Measurements from ENCODE around the gene KIF1B. TPM values are rescaled to one million over a fixed set of nuclear protein-coding genes. Genes with fewer than 3 reads are reported as not detected.
"Not testable (repeated sequence)": the region's sequence is repeated elsewhere in the genome, so short reads cannot be mapped to it uniquely, and the experiment has no call there.

KIF1B gene
- total RNA-seq, 1 donor from 2014 or later, result 67.7 TPM

DNA sequence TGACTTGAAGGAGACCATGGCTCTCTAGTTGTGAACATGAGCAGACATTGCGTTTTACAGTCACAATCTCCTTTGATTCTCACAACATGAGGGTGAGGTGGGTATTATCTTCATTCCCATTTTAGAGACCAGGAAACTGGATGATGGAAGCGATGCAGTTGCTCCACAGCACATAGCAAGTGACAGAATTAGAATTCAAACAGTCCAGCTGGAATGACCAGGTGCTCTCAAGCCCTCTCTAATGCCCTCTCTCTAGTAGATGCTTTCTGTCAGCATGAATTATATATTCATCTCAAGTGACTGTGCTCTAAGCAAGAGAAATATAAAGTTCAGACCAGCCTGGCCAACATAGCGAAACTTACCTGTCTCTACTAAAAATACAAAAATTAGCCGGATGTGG, 9.8 kb upstream of the KIF1B start:
- Mint-ChIP-seq H3K27me3 (ENCODE audit: low read depth) (no peaks in the 10 kb centered on the region), H3K9me3 (no peaks in the 10 kb centered on the region), H3K4me3 (no peak overlapping the region), H3K36me3 (no peaks in the 10 kb centered on the region), H3K4me1 (no peaks in the 10 kb centered on the region), H3K27ac (no peak overlapping the region)
- DNase-seq (ENCODE audit: low spot score in 2 of 2, unreplicated experiment in 2 of 2), result no peak
- TF ChIP-seq, protein P1, sequence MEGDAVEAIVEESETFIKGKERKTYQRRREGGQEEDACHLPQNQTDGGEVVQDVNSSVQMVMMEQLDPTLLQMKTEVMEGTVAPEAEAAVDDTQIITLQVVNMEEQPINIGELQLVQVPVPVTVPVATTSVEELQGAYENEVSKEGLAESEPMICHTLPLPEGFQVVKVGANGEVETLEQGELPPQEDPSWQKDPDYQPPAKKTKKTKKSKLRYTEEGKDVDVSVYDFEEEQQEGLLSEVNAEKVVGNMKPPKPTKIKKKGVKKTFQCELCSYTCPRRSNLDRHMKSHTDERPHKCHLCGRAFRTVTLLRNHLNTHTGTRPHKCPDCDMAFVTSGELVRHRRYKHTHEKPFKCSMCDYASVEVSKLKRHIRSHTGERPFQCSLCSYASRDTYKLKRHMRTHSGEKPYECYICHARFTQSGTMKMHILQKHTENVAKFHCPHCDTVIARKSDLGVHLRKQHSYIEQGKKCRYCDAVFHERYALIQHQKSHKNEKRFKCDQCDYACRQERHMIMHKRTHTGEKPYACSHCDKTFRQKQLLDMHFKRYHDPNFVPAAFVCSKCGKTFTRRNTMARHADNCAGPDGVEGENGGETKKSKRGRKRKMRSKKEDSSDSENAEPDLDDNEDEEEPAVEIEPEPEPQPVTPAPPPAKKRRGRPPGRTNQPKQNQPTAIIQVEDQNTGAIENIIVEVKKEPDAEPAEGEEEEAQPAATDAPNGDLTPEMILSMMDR (IDR thresholded peaks at IDR 0.05; ENCODE audit: unreplicated experiment), result no peak

DNA sequence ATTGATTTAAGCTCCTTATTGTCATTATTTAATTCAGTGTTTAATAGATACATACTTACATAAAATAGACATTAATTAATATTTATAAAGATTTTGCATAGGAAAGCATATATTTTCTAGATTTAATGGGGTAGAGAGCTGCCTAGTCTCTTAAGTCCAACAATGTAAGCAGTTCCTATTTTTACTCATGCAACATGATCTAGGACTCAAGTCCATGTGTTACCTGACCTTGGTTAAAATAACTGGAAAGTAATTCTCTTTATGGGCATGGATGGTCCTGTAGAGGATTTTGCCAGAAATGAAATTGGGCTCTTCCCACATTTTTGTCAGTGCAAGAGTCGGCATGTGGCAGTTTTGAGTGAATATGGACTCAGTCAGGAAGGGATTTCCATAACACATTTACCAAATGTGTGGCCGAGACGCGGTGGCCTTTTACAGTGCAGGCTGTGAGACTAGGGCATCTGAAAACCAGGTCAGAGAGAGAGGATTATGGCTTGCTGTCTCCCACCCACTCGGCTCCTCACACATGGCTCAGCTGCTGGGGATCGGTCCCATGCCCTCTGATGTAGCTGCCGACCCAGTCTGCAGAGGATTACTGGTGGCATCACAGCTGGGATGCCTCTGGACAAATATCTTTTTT, 6.2 kb upstream of the KIF1B start:
- TF ChIP-seq, protein P1 (IDR thresholded peaks at IDR 0.05; ENCODE audit: unreplicated experiment), result no peak
- no peaks in the 10 kb centered on the region for H3K9me3 Mint-ChIP-seq
- H3K27me3 Mint-ChIP-seq (ENCODE audit: low read depth), result no peaks in the 10 kb centered on the region
- no peaks in the 10 kb centered on the region for H3K36me3 Mint-ChIP-seq
- DNase-seq (ENCODE audit: low spot score in 2 of 2, unreplicated experiment in 2 of 2), result no peak
- H3K4me3 Mint-ChIP-seq, result no peak overlapping the region
- peaks cover under 1% of the 10 kb centered on the region for H3K4me1 Mint-ChIP-seq
- no peak overlapping the region for H3K27ac Mint-ChIP-seq

DNA sequence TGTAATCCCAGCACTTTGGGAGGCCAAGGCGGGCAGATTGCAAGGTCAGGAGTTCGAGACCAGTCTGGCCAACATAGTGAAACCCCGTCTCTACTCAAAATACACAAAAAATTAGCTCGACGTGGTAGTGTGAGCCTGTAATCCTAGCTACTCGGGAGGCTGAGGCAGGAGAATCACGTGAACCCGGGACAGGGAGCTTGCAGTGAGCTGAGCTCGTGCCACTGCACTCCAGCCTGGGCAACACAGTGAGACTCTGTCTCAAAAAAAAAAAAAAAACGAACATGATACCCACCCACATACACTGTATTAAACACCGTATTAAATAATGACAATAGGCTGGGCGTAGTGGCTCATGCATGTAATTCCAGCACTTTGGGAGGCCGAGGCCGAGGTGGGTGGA, 5.2 kb upstream of the KIF1B start:
- not testable (repeated sequence) for H3K4me3 Mint-ChIP-seq; H3K27ac Mint-ChIP-seq; H3K4me1 Mint-ChIP-seq; H3K36me3 Mint-ChIP-seq; H3K9me3 Mint-ChIP-seq; DNase-seq (ENCODE audit: low spot score in 2 of 2, unreplicated experiment in 2 of 2); H3K27me3 Mint-ChIP-seq (ENCODE audit: low read depth)

DNA sequence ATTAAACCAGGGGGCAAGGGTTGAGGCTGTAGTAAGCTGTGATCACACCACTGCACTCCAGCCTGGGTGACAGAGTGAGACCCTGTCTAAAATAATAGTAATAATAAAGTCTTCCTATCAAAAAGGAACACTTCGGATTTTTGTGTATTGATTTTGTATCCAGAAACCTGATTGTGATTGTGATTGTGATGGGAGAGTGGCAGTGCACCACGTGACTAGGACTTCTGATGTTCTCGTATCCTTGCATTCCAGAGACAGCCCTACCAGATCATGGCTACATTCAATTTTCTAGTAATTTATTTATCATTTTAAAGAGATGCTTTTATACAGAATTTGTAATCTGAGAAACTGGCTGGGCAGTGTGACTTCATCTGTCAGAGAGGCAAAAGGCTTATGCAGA, 2.6 kb upstream of the KIF1B start:
- Mint-ChIP-seq H3K9me3 (no peaks in the 10 kb centered on the region), H3K27me3 (ENCODE audit: low read depth) (no peaks in the 10 kb centered on the region), H3K4me1 (peaks cover 19% of the 10 kb centered on the region), H3K4me3 (no peak overlapping the region), H3K36me3 (no peaks in the 10 kb centered on the region), H3K27ac (no peak overlapping the region)
- TF ChIP-seq, protein P1 (IDR thresholded peaks at IDR 0.05; ENCODE audit: unreplicated experiment), result no peak
- no peak for DNase-seq (ENCODE audit: low spot score in 2 of 2, unreplicated experiment in 2 of 2)

DNA sequence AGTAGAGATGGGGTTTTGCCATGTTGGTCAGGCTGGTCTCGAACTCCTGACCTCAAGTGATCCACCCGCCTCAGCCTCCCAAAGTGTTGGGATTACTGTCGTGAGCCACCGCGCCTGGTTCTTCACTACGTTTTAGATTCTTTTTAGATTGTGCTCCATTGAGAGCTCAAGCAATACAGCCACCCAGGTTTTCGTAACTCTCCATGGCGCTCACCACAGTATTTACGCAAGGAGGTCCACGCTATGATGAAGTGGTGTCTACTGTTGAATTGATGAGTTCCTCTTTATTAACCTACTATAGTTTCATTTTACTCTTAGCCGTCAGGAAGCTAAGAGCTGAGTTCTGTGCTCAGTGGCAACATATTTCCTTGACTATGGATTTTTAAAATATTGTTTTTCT, 1.8 kb upstream of the KIF1B start:
- no peak for DNase-seq (ENCODE audit: low spot score in 2 of 2, unreplicated experiment in 2 of 2)
- H3K27ac Mint-ChIP-seq, result no peak overlapping the region
- H3K4me3 Mint-ChIP-seq, result no peak overlapping the region
- H3K36me3 Mint-ChIP-seq, result no peaks in the 10 kb centered on the region
- no peaks in the 10 kb centered on the region for H3K9me3 Mint-ChIP-seq
- TF ChIP-seq, protein P1 (IDR thresholded peaks at IDR 0.05; ENCODE audit: unreplicated experiment), result no peak
- H3K4me1 Mint-ChIP-seq, result peaks cover 24% of the 10 kb centered on the region
- H3K27me3 Mint-ChIP-seq (ENCODE audit: low read depth), result no peaks in the 10 kb centered on the region

DNA sequence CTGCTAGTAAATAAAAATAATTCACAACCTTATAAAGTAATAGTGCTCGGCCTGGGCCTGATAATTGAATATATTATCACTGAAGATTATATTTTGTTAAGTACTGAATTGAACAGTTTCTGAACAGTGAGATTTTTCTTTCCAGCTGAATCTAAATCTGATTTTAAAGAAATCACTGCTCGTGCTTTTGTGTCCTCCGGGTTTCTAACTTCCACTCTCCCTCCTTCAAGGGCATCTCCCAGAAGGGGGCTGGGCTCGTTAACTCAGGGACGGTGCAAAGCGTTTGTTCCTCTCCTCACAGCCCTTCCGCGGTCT, 823 bp upstream of the KIF1B start:
- Mint-ChIP-seq H3K27ac (peak overlapping the region; percentile 98), H3K4me3 (peak overlapping the region; percentile 96), H3K4me1 (peaks cover 29% of the 10 kb centered on the region)

More for the DNA sequence above, 823 bp upstream of the KIF1B start:
- no peak for DNase-seq (ENCODE audit: low spot score in 2 of 2, unreplicated experiment in 2 of 2)
- Mint-ChIP-seq H3K36me3 (no peaks in the 10 kb centered on the region), H3K9me3 (no peaks in the 10 kb centered on the region), H3K27me3 (ENCODE audit: low read depth) (no peaks in the 10 kb centered on the region)
- TF ChIP-seq, protein P1 (IDR thresholded peaks at IDR 0.05; ENCODE audit: unreplicated experiment), result no peak
